ENCODE results near the gene MDFI. TPM values are rescaled to one million over a fixed set of nuclear protein-coding genes. Genes with fewer than 3 reads are reported as not detected.

Gene MDFI
- total and polyA plus RNA-seq, 2 experiments from 2014 or later: not detected

GRCh38 chr6:41600499-41601247 is 37.6 kb upstream of the MDFI start:
- H3K27me3 ChIP-seq (replicated peaks; ENCODE audit: insufficient read depth): no peaks in the 10 kb centered on the region
- no peaks in the 10 kb centered on the region for H4K20me1 ChIP-seq (ENCODE audit: insufficient read depth)
- H3K9me3 ChIP-seq (ENCODE audit: low read depth): no peaks in the 10 kb centered on the region
- no peak for DNase-seq
- H3K27ac ChIP-seq: no peak overlapping the region
- in situ Hi-C loops (cut with MboI): loop anchor here (10.0 kb wide), 1 partner anchor 74 kb away; no protein-coding TSS in a partner anchor
- no peak overlapping the region for H3K4me2 ChIP-seq (ENCODE audit: unreplicated experiment)
- no peak overlapping the region for H2AFZ ChIP-seq
- no peak for TF ChIP-seq EZH2phosphoT487 (IDR thresholded peaks at IDR 0.05; ENCODE audit: insufficient read depth, low read depth)
- TF ChIP-seq EZH2 (IDR thresholded peaks at IDR 0.05; ENCODE audit: insufficient read depth, poor library complexity, severe bottlenecking): no peak
- WGBS, 2 experiments (ENCODE audit: low coverage in 1 of 2, low lambda C conversion rate in 2 of 2, missing lambda C conversion rate in 2 of 2): 82 to 85% methylated on average over 21 to 22 of the region's 22 CpGs
- H3K9ac ChIP-seq: no peak overlapping the region
- no peaks in the 10 kb centered on the region for H3F3A ChIP-seq (ENCODE audit: insufficient read depth)
- no peaks in the 10 kb centered on the region for H3K36me3 ChIP-seq (ENCODE audit: low read depth)
- no peaks in the 10 kb centered on the region for H3K9me2 ChIP-seq (ENCODE audit: insufficient read depth)
- H3K4me1 ChIP-seq (ENCODE audit: insufficient read depth): no peaks in the 10 kb centered on the region
- H3K4me3 ChIP-seq: no peak overlapping the region
- H3K79me2 ChIP-seq (ENCODE audit: insufficient read depth): no peaks in the 10 kb centered on the region

GRCh38 chr6:41601248-41601549 is 37.1 kb upstream of the MDFI start:
- no peak overlapping the region for H3K4me2 ChIP-seq (ENCODE audit: unreplicated experiment)
- H3K4me1 ChIP-seq (ENCODE audit: insufficient read depth): no peaks in the 10 kb centered on the region
- H3K9me3 ChIP-seq (ENCODE audit: low read depth): no peaks in the 10 kb centered on the region
- H3K36me3 ChIP-seq (ENCODE audit: low read depth): no peaks in the 10 kb centered on the region
- no peaks in the 10 kb centered on the region for H3F3A ChIP-seq (ENCODE audit: insufficient read depth)
- no peak overlapping the region for H2AFZ ChIP-seq
- no peak overlapping the region for H3K9ac ChIP-seq
- H3K9me2 ChIP-seq (ENCODE audit: insufficient read depth): no peaks in the 10 kb centered on the region
- no peak overlapping the region for H3K4me3 ChIP-seq
- no peaks in the 10 kb centered on the region for H4K20me1 ChIP-seq (ENCODE audit: insufficient read depth)
- WGBS, 2 experiments (ENCODE audit: low coverage in 1 of 2, low lambda C conversion rate in 2 of 2, missing lambda C conversion rate in 2 of 2): 90 to 91% methylated on average over 6 of the region's 6 CpGs
- H3K27ac ChIP-seq: no peak overlapping the region
- no peaks in the 10 kb centered on the region for H3K27me3 ChIP-seq (replicated peaks; ENCODE audit: insufficient read depth)
- TF ChIP-seq EZH2phosphoT487 (IDR thresholded peaks at IDR 0.05; ENCODE audit: insufficient read depth, low read depth) (no peak), EZH2 (IDR thresholded peaks at IDR 0.05; ENCODE audit: insufficient read depth, poor library complexity, severe bottlenecking) (no peak)
- no peaks in the 10 kb centered on the region for H3K79me2 ChIP-seq (ENCODE audit: insufficient read depth)
- in situ Hi-C loops (cut with MboI): loop anchor here (10.0 kb wide), 1 partner anchor 74 kb away; no protein-coding TSS in a partner anchor
- DNase-seq: no peak

- WGBS, 2 experiments (ENCODE audit: low coverage in 1 of 2, low lambda C conversion rate in 2 of 2, missing lambda C conversion rate in 2 of 2): 70 to 72% methylated on average over 4 of the region's 4 CpGs
- Histone ChIP-seq H3K36me3 (ENCODE audit: low read depth) (no peaks in the 10 kb centered on the region), H3K27ac (no peak overlapping the region), H3K27me3 (replicated peaks; ENCODE audit: insufficient read depth) (no peaks in the 10 kb centered on the region), H3K4me3 (no peak overlapping the region), H3F3A (ENCODE audit: insufficient read depth) (no peaks in the 10 kb centered on the region), H2AFZ (no peak overlapping the region), H3K9me2 (ENCODE audit: insufficient read depth) (no peaks in the 10 kb centered on the region), H3K9me3 (ENCODE audit: low read depth) (no peaks in the 10 kb centered on the region), H4K20me1 (ENCODE audit: insufficient read depth) (no peaks in the 10 kb centered on the region), H3K79me2 (ENCODE audit: insufficient read depth) (no peaks in the 10 kb centered on the region), H3K4me2 (ENCODE audit: unreplicated experiment) (no peak overlapping the region), H3K4me1 (ENCODE audit: insufficient read depth) (no peaks in the 10 kb centered on the region), H3K9ac (no peak overlapping the region)
- in situ Hi-C loops (cut with MboI): loop anchor here (10.0 kb wide), 1 partner anchor 72 kb away; no protein-coding TSS in a partner anchor
- no peak for DNase-seq
- TF ChIP-seq EZH2 (IDR thresholded peaks at IDR 0.05; ENCODE audit: insufficient read depth, poor library complexity, severe bottlenecking) (no peak), EZH2phosphoT487 (IDR thresholded peaks at IDR 0.05; ENCODE audit: insufficient read depth, low read depth) (no peak)
These were observed 35.9 kb upstream of the MDFI start for GRCh38 chr6:41602422-41602743.

DNA sequence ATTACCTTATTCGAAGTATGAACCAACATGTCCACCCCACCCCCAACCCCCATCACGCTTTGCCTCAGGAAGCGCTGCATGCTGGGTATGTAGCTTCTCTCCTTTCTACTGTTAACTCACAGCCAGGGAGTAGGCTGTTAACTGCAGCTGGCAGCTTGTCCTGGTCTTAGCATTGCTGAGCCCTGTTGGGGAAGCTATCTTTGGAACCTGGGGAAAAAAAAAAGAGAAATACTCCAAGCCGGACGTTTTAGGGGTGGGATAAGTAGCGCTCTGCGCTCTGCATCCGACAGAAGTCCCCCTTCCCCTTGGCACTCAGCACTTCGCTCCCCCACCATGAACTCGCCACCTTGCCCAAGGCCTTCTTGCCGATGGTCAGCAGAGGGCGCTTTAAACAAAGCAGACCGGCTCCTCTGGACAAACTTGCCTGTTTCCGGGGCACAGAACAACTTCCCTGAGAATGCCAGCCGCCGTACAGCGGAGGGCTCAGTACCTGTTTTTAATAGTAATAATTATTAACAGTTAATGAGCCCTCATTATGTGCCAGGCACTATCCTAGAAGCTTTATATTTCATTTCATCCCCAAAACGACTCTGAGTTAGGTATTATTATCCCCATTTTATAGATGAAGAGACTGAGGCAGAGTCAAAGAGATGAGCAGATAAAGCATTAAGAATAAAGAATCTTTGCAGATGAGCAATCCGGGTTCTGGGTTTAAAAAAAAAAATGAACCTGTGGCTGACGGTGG is 35.2 kb upstream of the MDFI start:
- no peak for TF ChIP-seq EZH2 (IDR thresholded peaks at IDR 0.05; ENCODE audit: insufficient read depth, poor library complexity, severe bottlenecking)
- TF ChIP-seq EZH2phosphoT487 (IDR thresholded peaks at IDR 0.05; ENCODE audit: insufficient read depth, low read depth): no peak
- no peaks in the 10 kb centered on the region for H3K79me2 ChIP-seq (ENCODE audit: insufficient read depth)
- 2 to 6% methylated on average over 20 of the region's 20 CpGs for WGBS, 2 experiments (ENCODE audit: low coverage in 1 of 2, low lambda C conversion rate in 2 of 2, missing lambda C conversion rate in 2 of 2)
- peak overlapping the region; percentile 62 for H3K4me2 ChIP-seq (ENCODE audit: unreplicated experiment)
- H3F3A ChIP-seq (ENCODE audit: insufficient read depth): no peaks in the 10 kb centered on the region
- H3K4me1 ChIP-seq (ENCODE audit: insufficient read depth): no peaks in the 10 kb centered on the region
- H3K27me3 ChIP-seq (replicated peaks; ENCODE audit: insufficient read depth): no peaks in the 10 kb centered on the region
- H3K4me3 ChIP-seq: peak overlapping the region; percentile 61
- no peaks in the 10 kb centered on the region for H4K20me1 ChIP-seq (ENCODE audit: insufficient read depth)
- peak overlapping the region; percentile 82 for H2AFZ ChIP-seq
- no peaks in the 10 kb centered on the region for H3K9me3 ChIP-seq (ENCODE audit: low read depth)
- DNase-seq: peak; percentile 87
- H3K9me2 ChIP-seq (ENCODE audit: insufficient read depth): no peaks in the 10 kb centered on the region
- no peak overlapping the region for H3K27ac ChIP-seq
- H3K9ac ChIP-seq: no peak overlapping the region
- no peaks in the 10 kb centered on the region for H3K36me3 ChIP-seq (ENCODE audit: low read depth)
- in situ Hi-C loops (cut with MboI): loop anchor here (10.0 kb wide), 1 partner anchor 72 kb away; no protein-coding TSS in a partner anchor
